OCI-LY7 (cell line): Measurements from ENCODE around the gene IQCH.

Experiments used
- CTCF ChIP-seq: fragments of 200-600 bp; sonication (generic); conservative IDR thresholded peaks from 2 replicates; pipeline ENCODE4 v1.5.1; 2014; ENCODE audit warnings: mild to moderate bottlenecking, antibody characterized with exemption, low read length, moderate library complexity, mixed read lengths
- EZH2phosphoT487 ChIP-seq: fragments of 200-600 bp; sonication (generic); IDR thresholded peaks from 2 replicates; pipeline ENCODE4 v1.6.1; 2018; ENCODE audit warnings: low read depth, borderline replicate concordance, mild to moderate bottlenecking, mixed run types, antibody characterized with exemption, low read length, moderate library complexity, mixed read lengths

- TF ChIP-seq CTCF (no peak), EZH2phosphoT487 (no peak)
These were observed 191.9 kb downstream of the IQCH start for GRCh38 chr15:67446449-67446848.
